Neural crest cell (in vitro differentiated cells): ENCODE measurements around the gene FANK1. TPM values are rescaled to one million over a fixed set of nuclear protein-coding genes. Genes with fewer than 3 reads are reported as not detected.

Experiments
- DNase-seq: peaks from one replicate; pipeline ENCODE4 v3.0.0; 2021; ENCODE audit warnings: low read depth, mixed read lengths, low spot score
- H3K27ac Mint-ChIP-seq: one replicate; pipeline ENCODE4 v1.8.0; 2021; ENCODE audit warnings: mild to moderate bottlenecking, mixed read lengths; ENCODE audit not compliant: unreplicated experiment
- H3K27me3 Mint-ChIP-seq: 2 replicates; pipeline ENCODE4 v1.8.0; 2021; ENCODE audit warnings: low read depth, mild to moderate bottlenecking, mixed read lengths
- H3K36me3 Mint-ChIP-seq: 2 replicates; pipeline ENCODE4 v1.8.0; 2021; ENCODE audit warnings: low read depth, mild to moderate bottlenecking, mixed read lengths
- H3K4me1 Mint-ChIP-seq: 2 replicates; pipeline ENCODE4 v1.8.0; 2021; ENCODE audit warnings: mixed read lengths
- H3K4me3 Mint-ChIP-seq: one replicate; pipeline ENCODE4 v1.8.0; 2021; ENCODE audit warnings: mild to moderate bottlenecking, mixed read lengths
- H3K9me3 Mint-ChIP-seq: 2 replicates; pipeline ENCODE4 v1.8.0; 2021; ENCODE audit warnings: mixed read lengths
- total RNA-seq: library from RNA; stranded (reverse); gene quantifications from 2 replicates; pipeline ENCODE4 v1.2.1, GENCODE V29; 2021
- TF ChIP-seq, protein P1 (sequence below): fragments of 200-600 bp; sonication (generic); conservative IDR thresholded peaks from 2 replicates; pipeline ENCODE4 v1.5.0; 2021; ENCODE audit warnings: antibody characterized with exemption, mild to moderate bottlenecking

The FANK1 gene
- total RNA-seq, 1 donor from 2014 or later, result 2.4 TPM

DNA sequence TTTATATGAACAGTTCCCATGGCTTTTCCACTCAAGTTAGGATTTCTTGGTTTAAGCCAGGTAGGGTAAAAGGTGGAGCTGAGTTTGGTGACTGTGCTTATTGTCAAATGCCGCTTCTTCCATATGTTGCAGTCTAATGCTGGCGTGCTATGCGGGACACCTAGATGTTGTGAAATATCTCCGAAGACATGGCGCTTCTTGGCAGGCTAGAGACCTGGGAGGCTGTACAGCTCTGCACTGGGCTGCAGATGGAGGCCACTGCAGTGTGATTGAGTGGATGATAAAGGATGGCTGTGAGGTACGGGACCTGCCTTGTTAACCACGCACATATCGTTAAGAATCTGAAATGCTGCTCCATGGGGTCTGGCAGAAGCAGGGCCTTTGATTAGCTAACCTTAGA lies 108.4 kb downstream of the FANK1 start:
- Mint-ChIP-seq H3K27me3 (no peaks in the 10 kb centered on the region), H3K36me3 (peaks cover 7% of the 10 kb centered on the region), H3K9me3 (peaks cover 5% of the 10 kb centered on the region), H3K27ac (no peak overlapping the region), H3K4me1 (peaks cover 32% of the 10 kb centered on the region), H3K4me3 (no peak overlapping the region)
- no peak for DNase-seq
- TF ChIP-seq, protein P1, sequence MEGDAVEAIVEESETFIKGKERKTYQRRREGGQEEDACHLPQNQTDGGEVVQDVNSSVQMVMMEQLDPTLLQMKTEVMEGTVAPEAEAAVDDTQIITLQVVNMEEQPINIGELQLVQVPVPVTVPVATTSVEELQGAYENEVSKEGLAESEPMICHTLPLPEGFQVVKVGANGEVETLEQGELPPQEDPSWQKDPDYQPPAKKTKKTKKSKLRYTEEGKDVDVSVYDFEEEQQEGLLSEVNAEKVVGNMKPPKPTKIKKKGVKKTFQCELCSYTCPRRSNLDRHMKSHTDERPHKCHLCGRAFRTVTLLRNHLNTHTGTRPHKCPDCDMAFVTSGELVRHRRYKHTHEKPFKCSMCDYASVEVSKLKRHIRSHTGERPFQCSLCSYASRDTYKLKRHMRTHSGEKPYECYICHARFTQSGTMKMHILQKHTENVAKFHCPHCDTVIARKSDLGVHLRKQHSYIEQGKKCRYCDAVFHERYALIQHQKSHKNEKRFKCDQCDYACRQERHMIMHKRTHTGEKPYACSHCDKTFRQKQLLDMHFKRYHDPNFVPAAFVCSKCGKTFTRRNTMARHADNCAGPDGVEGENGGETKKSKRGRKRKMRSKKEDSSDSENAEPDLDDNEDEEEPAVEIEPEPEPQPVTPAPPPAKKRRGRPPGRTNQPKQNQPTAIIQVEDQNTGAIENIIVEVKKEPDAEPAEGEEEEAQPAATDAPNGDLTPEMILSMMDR, result no peak

DNA sequence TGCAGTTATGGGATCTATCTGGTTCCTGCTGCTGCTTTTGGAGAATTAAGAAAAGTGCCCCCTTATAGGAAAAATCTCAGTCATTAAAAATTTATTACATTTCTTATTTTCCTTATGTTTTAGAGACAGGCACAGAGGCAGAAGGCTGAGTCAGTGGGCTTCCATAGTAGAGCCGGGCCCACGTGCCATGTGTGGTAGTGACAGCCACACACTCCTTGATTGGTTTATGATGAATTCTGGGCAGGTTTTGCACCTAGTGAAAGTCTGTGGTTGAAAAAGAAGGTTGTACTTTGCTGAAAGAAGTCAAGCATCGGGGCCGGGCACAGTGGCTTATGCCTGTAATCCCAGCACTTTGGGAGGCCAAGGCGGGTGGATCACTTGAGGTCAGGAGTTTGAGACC lies 109.9 kb downstream of the FANK1 start:
- TF ChIP-seq, protein P1, result no peak
- Mint-ChIP-seq H3K4me3 (no peak overlapping the region), H3K4me1 (peaks cover 34% of the 10 kb centered on the region), H3K36me3 (peaks cover 16% of the 10 kb centered on the region), H3K27me3 (no peaks in the 10 kb centered on the region), H3K9me3 (peaks cover 8% of the 10 kb centered on the region), H3K27ac (peak overlapping the region; percentile 12)
- no peak for DNase-seq

DNA sequence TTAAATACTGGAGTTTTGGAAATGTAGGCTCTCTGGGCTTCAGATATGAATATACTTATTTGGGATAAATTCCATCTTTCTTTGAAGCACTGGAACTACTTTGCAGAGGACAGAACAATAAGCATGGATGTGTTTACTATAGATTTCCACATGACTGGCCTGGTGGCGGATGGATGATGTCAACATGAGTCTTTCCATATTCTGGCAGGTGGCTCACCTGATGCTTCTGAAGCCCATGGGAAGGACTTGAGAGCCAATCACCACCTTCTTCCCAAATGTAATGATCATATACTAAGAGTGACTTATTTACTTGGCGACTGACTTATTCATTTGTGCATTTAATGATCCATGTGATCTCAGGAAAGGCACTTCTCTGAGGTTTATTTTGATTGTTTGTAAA lies 110.5 kb downstream of the FANK1 start:
- TF ChIP-seq, protein P1, result no peak
- Mint-ChIP-seq H3K9me3 (peaks cover 8% of the 10 kb centered on the region), H3K4me1 (peaks cover 34% of the 10 kb centered on the region), H3K27me3 (no peaks in the 10 kb centered on the region), H3K36me3 (peaks cover 18% of the 10 kb centered on the region), H3K27ac (no peak overlapping the region), H3K4me3 (no peak overlapping the region)
- DNase-seq, result no peak

DNA sequence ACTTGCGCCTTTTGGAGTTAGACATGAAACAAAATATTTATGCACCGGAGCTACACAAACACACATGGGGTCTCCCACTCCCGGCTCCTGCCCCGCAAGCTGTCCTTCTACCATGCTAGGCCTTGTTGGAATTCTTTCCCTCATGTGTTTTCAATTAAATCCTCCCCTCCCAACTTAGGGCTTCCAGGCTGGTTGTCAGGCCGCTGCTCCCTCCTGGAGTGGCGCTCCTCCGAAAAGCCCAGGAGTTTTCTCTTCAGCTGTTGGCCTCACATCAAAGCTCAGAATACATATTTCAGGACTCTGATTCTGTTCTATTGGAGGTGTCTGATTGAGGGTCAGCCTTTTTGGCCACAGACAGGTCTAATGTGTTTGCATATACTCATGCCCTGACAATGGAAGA lies 113.3 kb downstream of the FANK1 start:
- peaks cover 50% of the 10 kb centered on the region for H3K4me1 Mint-ChIP-seq
- peaks cover 22% of the 10 kb centered on the region for H3K36me3 Mint-ChIP-seq
- TF ChIP-seq, protein P1, result no peak
- no peak overlapping the region for H3K4me3 Mint-ChIP-seq
- H3K27ac Mint-ChIP-seq, result peak overlapping the region; percentile 97
- no peak for DNase-seq
- H3K27me3 Mint-ChIP-seq, result no peaks in the 10 kb centered on the region
- peaks cover 10% of the 10 kb centered on the region for H3K9me3 Mint-ChIP-seq

DNA sequence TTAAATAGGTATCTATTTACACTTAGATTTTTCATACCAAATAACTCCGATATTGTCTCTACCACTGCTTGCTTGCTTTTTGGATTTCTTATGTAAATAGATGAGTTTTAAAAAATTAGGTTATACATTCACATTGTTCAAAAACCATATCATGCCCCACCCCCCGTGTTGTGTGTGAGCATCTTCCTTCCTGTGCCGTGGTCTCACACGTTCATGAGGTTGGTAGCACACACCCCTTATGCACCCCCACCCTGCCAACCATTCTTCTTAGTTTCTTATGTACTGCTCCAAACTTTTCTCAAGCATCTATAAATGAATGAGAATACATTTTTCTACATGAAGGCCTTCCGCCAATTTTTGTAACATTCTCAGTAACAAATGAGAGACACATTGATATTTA lies 115.6 kb downstream of the FANK1 start:
- TF ChIP-seq, protein P1, result no peak
- Mint-ChIP-seq H3K4me1 (peaks cover 53% of the 10 kb centered on the region), H3K4me3 (no peak overlapping the region), H3K9me3 (peaks cover 10% of the 10 kb centered on the region), H3K27ac (no peak overlapping the region), H3K27me3 (no peaks in the 10 kb centered on the region), H3K36me3 (peaks cover 22% of the 10 kb centered on the region)
- DNase-seq, result no peak

DNA sequence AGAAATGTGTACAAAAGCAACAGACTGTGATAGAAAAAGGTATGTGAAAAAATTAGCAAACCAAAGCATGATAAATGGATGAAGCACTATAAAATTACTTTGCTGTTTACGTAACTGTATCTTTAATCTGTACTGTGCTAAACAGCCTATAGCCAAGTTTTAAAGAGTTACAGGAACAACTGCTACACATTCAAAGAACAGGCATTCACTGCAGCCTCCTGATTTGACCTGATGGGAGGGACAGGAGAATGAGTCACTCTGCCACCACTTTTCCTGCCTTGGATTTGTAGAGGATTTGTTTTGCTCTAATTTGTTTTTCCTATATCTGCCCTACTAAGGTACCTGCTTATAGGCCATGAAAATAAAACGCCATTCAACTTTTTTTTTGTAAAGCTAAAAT lies 116.1 kb downstream of the FANK1 start:
- Mint-ChIP-seq H3K4me3 (no peak overlapping the region), H3K27me3 (no peaks in the 10 kb centered on the region), H3K27ac (no peak overlapping the region), H3K36me3 (peaks cover 25% of the 10 kb centered on the region), H3K9me3 (peaks cover 10% of the 10 kb centered on the region), H3K4me1 (peaks cover 52% of the 10 kb centered on the region)
- TF ChIP-seq, protein P1, result no peak
- no peak for DNase-seq
